WTC11 (cell line): ENCODE measurements around the gene HSD17B8. TPM values are rescaled to one million over a fixed set of nuclear protein-coding genes. Genes with fewer than 3 reads are reported as not detected.

Experiments
- ATAC-seq: fragments of 200-7000 bp; cut with Tn5 transposase; 2 replicates; pipeline ENCODE4 v1.10.0; 2021; ENCODE audit warnings: mild to moderate bottlenecking, moderate library complexity
- CTCF ChIA-PET: fragments of 300-600 bp; sonication (Branson Sonifier 250); formaldehyde crosslinking; loops from one replicate; lab custom pipeline; 2021; ENCODE audit warnings: antibody characterized with exemption; lab: Charles Lee
- POLR2A ChIA-PET: fragments of 350-600 bp; sonication (Branson Sonifier 250); formaldehyde crosslinking; loops from one replicate; lab custom pipeline; 2021; ENCODE audit warnings: antibody characterized with exemption; lab: Charles Lee
- DNase-seq: peaks from one replicate; pipeline ENCODE4 v3.0.0; 2021; ENCODE audit warnings: low spot score
- H3K27ac Mint-ChIP-seq: 2 replicates; pipeline ENCODE4 v1.8.0; 2021; ENCODE audit warnings: mixed read lengths
- H3K27me3 Mint-ChIP-seq: 2 replicates; pipeline ENCODE4 v1.8.0; 2021; ENCODE audit warnings: low read depth, mild to moderate bottlenecking, moderate library complexity, mixed read lengths
- H3K36me3 Mint-ChIP-seq: 2 replicates; pipeline ENCODE4 v1.8.0; 2021; ENCODE audit warnings: mixed read lengths
- H3K4me1 Mint-ChIP-seq: 2 replicates; pipeline ENCODE4 v1.8.0; 2022; ENCODE audit warnings: mixed read lengths
- H3K4me3 Mint-ChIP-seq: 2 replicates; pipeline ENCODE4 v1.8.0; 2021; ENCODE audit warnings: mild to moderate bottlenecking, moderate library complexity, mixed read lengths
- H3K9me3 Mint-ChIP-seq: 2 replicates; pipeline ENCODE4 v1.8.0; 2021; ENCODE audit warnings: mixed read lengths
- CBFB ChIP-seq: sonication (generic); formaldehyde crosslinking; IDR thresholded peaks from 2 replicates; pipeline ENCODE4 v1.8.1; 2022; ENCODE audit warnings: mild to moderate bottlenecking, low read depth, missing genetic modification reagents
- CREM ChIP-seq: sonication (generic); formaldehyde crosslinking; IDR thresholded peaks from 2 replicates; pipeline ENCODE4 v1.8.1; 2022; ENCODE audit warnings: mild to moderate bottlenecking, missing genetic modification reagents, moderate library complexity
- ELF4 ChIP-seq: sonication (generic); formaldehyde crosslinking; IDR thresholded peaks from 2 replicates; pipeline ENCODE4 v1.8.1; 2022; ENCODE audit warnings: low read depth, mild to moderate bottlenecking, moderate library complexity, missing genetic modification reagents
- ESRRA ChIP-seq: sonication (generic); formaldehyde crosslinking; IDR thresholded peaks from 2 replicates; pipeline ENCODE4 v1.8.1; 2022; ENCODE audit warnings: mild to moderate bottlenecking, missing genetic modification reagents, borderline replicate concordance
- OVOL2 ChIP-seq: fragments of 250-450 bp; sonication (Bioruptor Pico); IDR thresholded peaks from 2 replicates; pipeline ENCODE4 v1.9.0; 2021; ENCODE audit warnings: mild to moderate bottlenecking, borderline replicate concordance
- TCF7 ChIP-seq: sonication (generic); formaldehyde crosslinking; IDR thresholded peaks from 2 replicates; pipeline ENCODE4 v1.8.0; 2022; ENCODE audit warnings: mild to moderate bottlenecking, low read depth, missing genetic modification reagents, moderate library complexity
- TEAD1 ChIP-seq: sonication (generic); formaldehyde crosslinking; IDR thresholded peaks from 2 replicates; pipeline ENCODE4 v1.8.0; 2022; ENCODE audit warnings: mild to moderate bottlenecking, missing genetic modification reagents
- ZNF263 ChIP-seq: sonication (generic); formaldehyde crosslinking; IDR thresholded peaks from 2 replicates; pipeline ENCODE4 v1.8.1; 2022; ENCODE audit warnings: low read depth, mild to moderate bottlenecking, moderate library complexity, missing genetic modification reagents
- ZNF317 ChIP-seq: sonication (generic); formaldehyde crosslinking; IDR thresholded peaks from 2 replicates; pipeline ENCODE4 v1.8.1; 2023; ENCODE audit warnings: low read depth, mild to moderate bottlenecking, moderate library complexity, missing genetic modification reagents, borderline replicate concordance
- ZNF396 ChIP-seq: fragments of 250-450 bp; sonication (Bioruptor Pico); IDR thresholded peaks from 2 replicates; pipeline ENCODE4 v1.8.0; 2021; ENCODE audit warnings: mild to moderate bottlenecking, moderate library complexity, borderline replicate concordance
- total RNA-seq: library from RNA; stranded (reverse); gene quantifications from 3 replicates; pipeline ENCODE4 v1.2.3, GENCODE V29; 2021
- TF ChIP-seq, protein P1 (sequence below): sonication (generic); formaldehyde crosslinking; IDR thresholded peaks from 2 replicates; pipeline ENCODE4 v1.8.0; 2023; ENCODE audit warnings: missing genetic modification reagents, mild to moderate bottlenecking, borderline replicate concordance
- TF ChIP-seq, protein P2 (sequence below): fragments of 250-450 bp; sonication (Bioruptor Pico); IDR thresholded peaks from 2 replicates; pipeline ENCODE4 v1.9.0; 2021; ENCODE audit warnings: mild to moderate bottlenecking
- TF ChIP-seq, protein P3 (sequence below): sonication (generic); formaldehyde crosslinking; IDR thresholded peaks from 2 replicates; pipeline ENCODE4 v1.8.1; 2022; ENCODE audit warnings: low read depth, mild to moderate bottlenecking, moderate library complexity, missing genetic modification reagents, borderline replicate concordance
- TF ChIP-seq, protein P4 (sequence below): sonication (generic); formaldehyde crosslinking; conservative IDR thresholded peaks from 2 replicates; pipeline ENCODE4 v1.8.1; 2022; ENCODE audit warnings: mild to moderate bottlenecking, missing genetic modification reagents
- TF ChIP-seq, protein P5 (sequence below): sonication (generic); formaldehyde crosslinking; IDR thresholded peaks from 2 replicates; pipeline ENCODE4 v1.8.0; 2022; ENCODE audit warnings: missing genetic modification reagents
- TF ChIP-seq, protein P6 (sequence below): sonication (generic); formaldehyde crosslinking; IDR thresholded peaks from 2 replicates; pipeline ENCODE4 v1.8.1; 2023; ENCODE audit warnings: mild to moderate bottlenecking, missing genetic modification reagents
- TF ChIP-seq, protein P7 (sequence below): fragments of 250-450 bp; sonication (Bioruptor Pico); IDR thresholded peaks from 2 replicates; pipeline ENCODE4 v2.1.2; 2022; ENCODE audit warnings: mild to moderate bottlenecking, moderate library complexity

The HSD17B8 gene
- total RNA-seq, 1 experiment from 2014 or later, result 8.1 TPM

DNA sequence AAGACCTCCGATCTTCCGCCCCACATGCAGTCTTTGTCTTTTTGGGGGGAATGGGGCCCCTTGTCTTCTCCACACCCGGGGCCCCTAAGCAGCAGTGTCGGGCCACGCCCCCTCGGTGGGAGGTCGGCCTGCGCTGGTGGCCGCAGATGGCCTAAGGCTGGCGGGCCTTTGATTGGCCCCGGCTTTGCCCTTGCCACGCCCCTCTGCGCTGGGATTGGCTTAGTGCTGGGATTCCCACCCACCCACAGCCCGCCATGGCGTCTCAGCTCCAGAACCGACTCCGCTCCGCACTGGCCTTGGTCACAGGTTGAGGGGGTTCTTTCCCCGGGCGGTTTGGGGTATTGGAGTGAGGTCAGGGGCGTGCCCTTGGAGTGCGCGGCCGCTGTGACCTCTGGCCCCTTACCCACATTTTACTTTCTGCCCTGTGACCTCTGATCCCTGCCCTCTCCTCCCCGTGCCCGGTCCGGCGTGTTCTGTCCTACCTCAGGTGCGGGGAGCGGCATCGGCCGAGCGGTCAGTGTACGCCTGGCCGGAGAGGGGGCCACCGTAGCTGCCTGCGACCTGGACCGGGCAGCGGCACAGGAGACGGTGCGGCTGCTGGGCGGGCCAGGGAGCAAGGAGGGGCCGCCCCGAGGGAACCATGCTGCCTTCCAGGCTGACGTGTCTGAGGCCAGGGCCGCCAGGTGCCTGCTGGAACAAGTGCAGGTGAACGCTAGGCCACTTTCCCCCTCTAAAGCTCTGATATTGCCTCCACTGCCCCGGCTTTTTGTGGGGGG lies at the start of gene HSD17B8 (continued):
- TF ChIP-seq, protein P1, sequence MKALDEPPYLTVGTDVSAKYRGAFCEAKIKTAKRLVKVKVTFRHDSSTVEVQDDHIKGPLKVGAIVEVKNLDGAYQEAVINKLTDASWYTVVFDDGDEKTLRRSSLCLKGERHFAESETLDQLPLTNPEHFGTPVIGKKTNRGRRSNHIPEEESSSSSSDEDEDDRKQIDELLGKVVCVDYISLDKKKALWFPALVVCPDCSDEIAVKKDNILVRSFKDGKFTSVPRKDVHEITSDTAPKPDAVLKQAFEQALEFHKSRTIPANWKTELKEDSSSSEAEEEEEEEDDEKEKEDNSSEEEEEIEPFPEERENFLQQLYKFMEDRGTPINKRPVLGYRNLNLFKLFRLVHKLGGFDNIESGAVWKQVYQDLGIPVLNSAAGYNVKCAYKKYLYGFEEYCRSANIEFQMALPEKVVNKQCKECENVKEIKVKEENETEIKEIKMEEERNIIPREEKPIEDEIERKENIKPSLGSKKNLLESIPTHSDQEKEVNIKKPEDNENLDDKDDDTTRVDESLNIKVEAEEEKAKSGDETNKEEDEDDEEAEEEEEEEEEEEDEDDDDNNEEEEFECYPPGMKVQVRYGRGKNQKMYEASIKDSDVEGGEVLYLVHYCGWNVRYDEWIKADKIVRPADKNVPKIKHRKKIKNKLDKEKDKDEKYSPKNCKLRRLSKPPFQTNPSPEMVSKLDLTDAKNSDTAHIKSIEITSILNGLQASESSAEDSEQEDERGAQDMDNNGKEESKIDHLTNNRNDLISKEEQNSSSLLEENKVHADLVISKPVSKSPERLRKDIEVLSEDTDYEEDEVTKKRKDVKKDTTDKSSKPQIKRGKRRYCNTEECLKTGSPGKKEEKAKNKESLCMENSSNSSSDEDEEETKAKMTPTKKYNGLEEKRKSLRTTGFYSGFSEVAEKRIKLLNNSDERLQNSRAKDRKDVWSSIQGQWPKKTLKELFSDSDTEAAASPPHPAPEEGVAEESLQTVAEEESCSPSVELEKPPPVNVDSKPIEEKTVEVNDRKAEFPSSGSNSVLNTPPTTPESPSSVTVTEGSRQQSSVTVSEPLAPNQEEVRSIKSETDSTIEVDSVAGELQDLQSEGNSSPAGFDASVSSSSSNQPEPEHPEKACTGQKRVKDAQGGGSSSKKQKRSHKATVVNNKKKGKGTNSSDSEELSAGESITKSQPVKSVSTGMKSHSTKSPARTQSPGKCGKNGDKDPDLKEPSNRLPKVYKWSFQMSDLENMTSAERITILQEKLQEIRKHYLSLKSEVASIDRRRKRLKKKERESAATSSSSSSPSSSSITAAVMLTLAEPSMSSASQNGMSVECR (CRISPR knock-in tag), result peak; percentile 50; the same call in 1 of the 2 replicates
- TF ChIP-seq, protein P2, sequence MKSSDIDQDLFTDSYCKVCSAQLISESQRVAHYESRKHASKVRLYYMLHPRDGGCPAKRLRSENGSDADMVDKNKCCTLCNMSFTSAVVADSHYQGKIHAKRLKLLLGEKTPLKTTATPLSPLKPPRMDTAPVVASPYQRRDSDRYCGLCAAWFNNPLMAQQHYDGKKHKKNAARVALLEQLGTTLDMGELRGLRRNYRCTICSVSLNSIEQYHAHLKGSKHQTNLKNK (CRISPR knock-in tag), result 0 out of 2 replicates have a peak, but pooled peaks have one; percentile 40

DNA sequence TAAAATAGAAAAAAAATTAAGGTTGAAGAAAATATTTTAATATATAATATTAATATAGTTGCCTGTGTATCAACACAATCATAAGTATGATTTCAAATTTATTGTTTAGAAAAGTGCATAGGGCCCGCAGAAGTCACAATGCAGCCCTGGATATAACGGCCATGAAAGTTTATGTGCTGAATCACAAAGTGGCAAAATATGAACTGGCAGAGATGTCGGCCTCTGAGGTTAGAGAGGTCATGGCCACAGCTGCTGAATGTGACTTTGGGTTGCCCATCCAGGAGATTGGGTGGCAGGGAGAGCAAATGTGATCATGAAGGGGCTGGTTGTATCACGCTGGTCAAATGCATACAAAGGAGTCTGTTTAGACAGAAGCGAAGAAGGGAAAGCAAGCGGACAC lies 47.9 kb upstream of the HSD17B8 start:
- H3K4me3 Mint-ChIP-seq, result no peak overlapping the region
- ChIA-PET CTCF (interaction anchor here (0.6 to 2.0 kb wide), 4 partner anchors 13 to 92 kb away, joined by 3 to 7 read pairs (median 4); partner anchors contain the start of gene HSD17B8), POLR2A (interaction anchor here (0.6 kb wide), 1 partner anchor 178 kb away, joined by 3 read pairs; no protein-coding TSS in a partner anchor)
- TF ChIP-seq ZNF396 (no peak), ZNF263 (CRISPR knock-in tag) (no peak), ESRRA (no peak)
- H3K27me3 Mint-ChIP-seq, result peaks cover 20% of the 10 kb centered on the region
- no peak overlapping the region for H3K27ac Mint-ChIP-seq
- peaks cover 12% of the 10 kb centered on the region for H3K36me3 Mint-ChIP-seq
- H3K4me1 Mint-ChIP-seq, result peaks cover 11% of the 10 kb centered on the region
- ATAC-seq, result no peak
- peaks cover 12% of the 10 kb centered on the region for H3K9me3 Mint-ChIP-seq
- DNase-seq, result no peak

DNA sequence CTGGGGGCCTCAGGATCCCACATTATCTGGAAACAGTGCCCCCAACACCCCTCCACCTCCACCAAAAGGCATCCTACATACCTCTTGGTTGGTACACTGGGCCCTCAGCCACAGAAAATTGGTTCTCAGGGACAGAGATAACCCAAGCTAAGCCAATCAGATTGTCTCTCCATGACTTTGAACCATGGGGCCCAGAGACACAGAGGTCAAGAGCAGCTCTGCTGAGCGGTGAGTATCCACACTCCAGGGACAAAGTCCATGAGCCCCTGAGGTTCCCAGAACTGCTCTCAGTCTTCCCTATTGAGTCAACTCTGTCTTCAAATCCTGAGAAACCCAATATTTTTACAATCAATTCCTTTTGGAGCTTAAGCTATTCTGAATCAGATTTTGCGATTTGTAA lies 47.5 kb upstream of the HSD17B8 start:
- no peak for ATAC-seq
- H3K36me3 Mint-ChIP-seq, result peaks cover 8% of the 10 kb centered on the region
- H3K4me3 Mint-ChIP-seq, result no peak overlapping the region
- peaks cover 22% of the 10 kb centered on the region for H3K27me3 Mint-ChIP-seq
- H3K9me3 Mint-ChIP-seq, result peaks cover 8% of the 10 kb centered on the region
- DNase-seq, result no peak
- CTCF ChIA-PET, result interaction anchor here (0.6 to 2.0 kb wide), 5 partner anchors 9 to 91 kb away, joined by 3 to 7 read pairs (median 4); partner anchors contain the start of gene HSD17B8
- no peak overlapping the region for H3K27ac Mint-ChIP-seq
- POLR2A ChIA-PET, result interaction anchor here (0.6 kb wide), 1 partner anchor 178 kb away, joined by 3 read pairs; no protein-coding TSS in a partner anchor
- TF ChIP-seq ELF4 (CRISPR knock-in tag) (no peak), TCF7 (CRISPR knock-in tag) (no peak), OVOL2 (CRISPR knock-in tag) (no peak), ZNF317 (CRISPR knock-in tag) (no peak), TEAD1 (CRISPR knock-in tag) (no peak), CBFB (CRISPR knock-in tag) (no peak), CREM (CRISPR knock-in tag) (no peak)
- TF ChIP-seq, protein P3, sequence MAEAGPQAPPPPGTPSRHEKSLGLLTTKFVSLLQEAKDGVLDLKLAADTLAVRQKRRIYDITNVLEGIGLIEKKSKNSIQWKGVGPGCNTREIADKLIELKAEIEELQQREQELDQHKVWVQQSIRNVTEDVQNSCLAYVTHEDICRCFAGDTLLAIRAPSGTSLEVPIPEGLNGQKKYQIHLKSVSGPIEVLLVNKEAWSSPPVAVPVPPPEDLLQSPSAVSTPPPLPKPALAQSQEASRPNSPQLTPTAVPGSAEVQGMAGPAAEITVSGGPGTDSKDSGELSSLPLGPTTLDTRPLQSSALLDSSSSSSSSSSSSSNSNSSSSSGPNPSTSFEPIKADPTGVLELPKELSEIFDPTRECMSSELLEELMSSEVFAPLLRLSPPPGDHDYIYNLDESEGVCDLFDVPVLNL, result no peak
- TF ChIP-seq, protein P4, sequence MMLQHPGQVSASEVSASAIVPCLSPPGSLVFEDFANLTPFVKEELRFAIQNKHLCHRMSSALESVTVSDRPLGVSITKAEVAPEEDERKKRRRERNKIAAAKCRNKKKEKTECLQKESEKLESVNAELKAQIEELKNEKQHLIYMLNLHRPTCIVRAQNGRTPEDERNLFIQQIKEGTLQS (CRISPR knock-in tag), result no peak
- TF ChIP-seq, protein P5, sequence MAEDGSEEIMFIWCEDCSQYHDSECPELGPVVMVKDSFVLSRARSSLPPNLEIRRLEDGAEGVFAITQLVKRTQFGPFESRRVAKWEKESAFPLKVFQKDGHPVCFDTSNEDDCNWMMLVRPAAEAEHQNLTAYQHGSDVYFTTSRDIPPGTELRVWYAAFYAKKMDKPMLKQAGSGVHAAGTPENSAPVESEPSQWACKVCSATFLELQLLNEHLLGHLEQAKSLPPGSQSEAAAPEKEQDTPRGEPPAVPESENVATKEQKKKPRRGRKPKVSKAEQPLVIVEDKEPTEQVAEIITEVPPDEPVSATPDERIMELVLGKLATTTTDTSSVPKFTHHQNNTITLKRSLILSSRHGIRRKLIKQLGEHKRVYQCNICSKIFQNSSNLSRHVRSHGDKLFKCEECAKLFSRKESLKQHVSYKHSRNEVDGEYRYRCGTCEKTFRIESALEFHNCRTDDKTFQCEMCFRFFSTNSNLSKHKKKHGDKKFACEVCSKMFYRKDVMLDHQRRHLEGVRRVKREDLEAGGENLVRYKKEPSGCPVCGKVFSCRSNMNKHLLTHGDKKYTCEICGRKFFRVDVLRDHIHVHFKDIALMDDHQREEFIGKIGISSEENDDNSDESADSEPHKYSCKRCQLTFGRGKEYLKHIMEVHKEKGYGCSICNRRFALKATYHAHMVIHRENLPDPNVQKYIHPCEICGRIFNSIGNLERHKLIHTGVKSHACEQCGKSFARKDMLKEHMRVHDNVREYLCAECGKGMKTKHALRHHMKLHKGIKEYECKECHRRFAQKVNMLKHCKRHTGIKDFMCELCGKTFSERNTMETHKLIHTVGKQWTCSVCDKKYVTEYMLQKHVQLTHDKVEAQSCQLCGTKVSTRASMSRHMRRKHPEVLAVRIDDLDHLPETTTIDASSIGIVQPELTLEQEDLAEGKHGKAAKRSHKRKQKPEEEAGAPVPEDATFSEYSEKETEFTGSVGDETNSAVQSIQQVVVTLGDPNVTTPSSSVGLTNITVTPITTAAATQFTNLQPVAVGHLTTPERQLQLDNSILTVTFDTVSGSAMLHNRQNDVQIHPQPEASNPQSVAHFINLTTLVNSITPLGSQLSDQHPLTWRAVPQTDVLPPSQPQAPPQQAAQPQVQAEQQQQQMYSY (CRISPR knock-in tag), result no peak
- TF ChIP-seq, protein P6, sequence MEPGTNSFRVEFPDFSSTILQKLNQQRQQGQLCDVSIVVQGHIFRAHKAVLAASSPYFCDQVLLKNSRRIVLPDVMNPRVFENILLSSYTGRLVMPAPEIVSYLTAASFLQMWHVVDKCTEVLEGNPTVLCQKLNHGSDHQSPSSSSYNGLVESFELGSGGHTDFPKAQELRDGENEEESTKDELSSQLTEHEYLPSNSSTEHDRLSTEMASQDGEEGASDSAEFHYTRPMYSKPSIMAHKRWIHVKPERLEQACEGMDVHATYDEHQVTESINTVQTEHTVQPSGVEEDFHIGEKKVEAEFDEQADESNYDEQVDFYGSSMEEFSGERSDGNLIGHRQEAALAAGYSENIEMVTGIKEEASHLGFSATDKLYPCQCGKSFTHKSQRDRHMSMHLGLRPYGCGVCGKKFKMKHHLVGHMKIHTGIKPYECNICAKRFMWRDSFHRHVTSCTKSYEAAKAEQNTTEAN (CRISPR knock-in tag), result no peak
- TF ChIP-seq, protein P7, sequence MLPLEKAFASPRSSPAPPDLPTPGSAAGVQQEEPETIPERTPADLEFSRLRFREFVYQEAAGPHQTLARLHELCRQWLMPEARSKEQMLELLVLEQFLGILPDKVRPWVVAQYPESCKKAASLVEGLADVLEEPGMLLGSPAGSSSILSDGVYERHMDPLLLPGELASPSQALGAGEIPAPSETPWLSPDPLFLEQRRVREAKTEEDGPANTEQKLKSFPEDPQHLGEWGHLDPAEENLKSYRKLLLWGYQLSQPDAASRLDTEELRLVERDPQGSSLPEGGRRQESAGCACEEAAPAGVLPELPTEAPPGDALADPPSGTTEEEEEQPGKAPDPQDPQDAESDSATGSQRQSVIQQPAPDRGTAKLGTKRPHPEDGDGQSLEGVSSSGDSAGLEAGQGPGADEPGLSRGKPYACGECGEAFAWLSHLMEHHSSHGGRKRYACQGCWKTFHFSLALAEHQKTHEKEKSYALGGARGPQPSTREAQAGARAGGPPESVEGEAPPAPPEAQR (CRISPR knock-in tag), result no peak
- H3K4me1 Mint-ChIP-seq, result peaks cover 14% of the 10 kb centered on the region
